GM19025 (cell line): ENCODE measurements around the gene GRK5.
"Not testable (repeated sequence)": the region's sequence is repeated elsewhere in the genome, so short reads cannot be mapped to it uniquely, and the experiment has no call there.

ENCODE experiments used
- ATAC-seq: cut with Tn5 transposase; IDR thresholded peaks from one replicate; pipeline ENCODE4 v1.9.1; 2021; ENCODE audit warnings: mild to moderate bottlenecking, low read depth, moderate library complexity; ENCODE audit not compliant: unreplicated experiment

GRK5 gene

GRCh38 chr10:119461380-119461779 is 254.0 kb downstream of the GRK5 start:
- no peak for ATAC-seq

- peak; percentile 60 for ATAC-seq
Observed at GRCh38 chr10:119461923-119462322, 254.6 kb downstream of the GRK5 start.

GRCh38 chr10:119462773-119463172 is 255.4 kb downstream of the GRK5 start:
- ATAC-seq, result no peak

DNA sequence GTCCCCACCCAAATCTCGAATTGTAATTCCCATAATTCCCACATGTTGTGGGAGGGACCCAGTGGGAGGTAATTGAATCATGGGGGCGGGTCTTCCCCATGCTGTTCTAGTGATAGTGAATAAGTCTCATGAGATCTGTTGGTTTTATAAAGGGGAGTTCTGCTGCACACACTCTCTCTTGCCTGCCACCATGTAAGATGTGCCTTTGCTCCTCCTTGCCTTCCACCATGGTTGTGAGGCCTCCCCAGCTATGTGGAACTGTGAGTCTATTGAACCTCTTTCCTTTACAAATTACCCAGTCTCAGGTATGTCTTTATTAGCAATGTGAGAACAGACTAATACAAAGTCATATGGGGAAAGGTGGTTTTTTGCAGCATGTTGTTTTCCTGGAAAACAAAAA is 255.8 kb downstream of the GRK5 start:
- not testable (repeated sequence) for ATAC-seq

GRCh38 chr10:119465085-119465484 is 257.7 kb downstream of the GRK5 start:
- ATAC-seq, result no peak

DNA sequence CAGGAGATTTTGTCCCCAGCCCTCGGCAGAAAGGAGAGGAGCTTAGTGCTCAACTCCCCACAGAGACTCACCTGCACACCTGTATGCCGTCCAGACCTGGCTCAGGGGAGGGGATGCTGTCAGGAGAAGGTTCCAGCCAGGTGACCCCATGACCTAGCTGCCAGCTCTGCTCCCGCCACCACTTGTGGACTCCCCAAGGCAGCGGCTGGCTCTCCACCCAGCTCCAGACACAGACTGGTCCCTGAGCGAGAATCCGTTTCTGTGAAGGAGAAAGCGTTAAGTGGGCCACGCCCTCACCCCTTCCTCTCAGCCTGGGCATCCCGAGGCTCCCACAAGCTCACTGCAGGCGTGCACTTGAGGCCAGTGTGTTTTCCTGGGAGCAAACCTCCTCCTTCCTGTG is 258.7 kb downstream of the GRK5 start:
- no peak for ATAC-seq

GRCh38 chr10:119466655-119467054 is 259.3 kb downstream of the GRK5 start:
- ATAC-seq, result no peak

- ATAC-seq, result no peak
Observed at GRCh38 chr10:119468542-119469324, 261.4 kb downstream of the GRK5 start.

DNA sequence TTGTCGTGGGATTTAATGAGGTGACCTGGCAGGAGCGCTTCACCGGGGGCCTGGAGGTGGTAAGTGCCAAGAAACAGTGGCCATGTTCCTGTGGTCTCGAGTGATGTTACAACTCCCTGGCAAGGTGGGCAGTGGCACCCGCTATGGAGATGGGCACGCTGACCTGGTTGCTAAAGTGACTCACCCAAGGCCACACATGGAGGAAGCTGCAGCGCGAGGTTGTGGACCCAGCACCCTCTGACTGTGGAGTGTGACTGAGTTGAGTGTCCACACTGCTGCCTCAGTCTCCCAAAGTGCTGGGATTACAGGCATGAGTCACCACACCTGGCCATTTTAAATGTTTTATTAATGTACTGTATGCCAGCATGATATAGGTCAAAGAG is 261.9 kb downstream of the GRK5 start:
- no peak for ATAC-seq

DNA sequence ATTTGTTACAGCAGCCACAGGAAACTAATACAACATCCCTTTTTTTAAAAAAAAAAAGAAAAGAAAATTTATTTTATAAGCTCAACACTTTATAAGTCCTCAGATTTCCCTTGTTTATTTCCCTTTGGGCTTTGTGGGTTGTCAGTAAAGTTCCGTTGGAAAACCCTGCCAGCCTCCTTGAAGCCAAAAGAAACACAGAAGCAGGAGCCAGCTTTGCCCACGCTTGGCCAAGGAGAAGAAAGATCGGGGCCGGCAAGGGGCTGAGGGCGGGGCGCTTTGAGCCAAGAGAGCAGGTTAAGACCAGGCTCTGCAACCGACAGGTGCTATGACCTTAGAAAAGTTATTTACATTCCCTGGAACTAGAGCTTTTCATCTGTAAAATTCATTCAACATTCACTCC is 262.5 kb downstream of the GRK5 start:
- no peak for ATAC-seq

- ATAC-seq, result no peak
Observed at GRCh38 chr10:119470920-119471702, 263.7 kb downstream of the GRK5 start.

DNA sequence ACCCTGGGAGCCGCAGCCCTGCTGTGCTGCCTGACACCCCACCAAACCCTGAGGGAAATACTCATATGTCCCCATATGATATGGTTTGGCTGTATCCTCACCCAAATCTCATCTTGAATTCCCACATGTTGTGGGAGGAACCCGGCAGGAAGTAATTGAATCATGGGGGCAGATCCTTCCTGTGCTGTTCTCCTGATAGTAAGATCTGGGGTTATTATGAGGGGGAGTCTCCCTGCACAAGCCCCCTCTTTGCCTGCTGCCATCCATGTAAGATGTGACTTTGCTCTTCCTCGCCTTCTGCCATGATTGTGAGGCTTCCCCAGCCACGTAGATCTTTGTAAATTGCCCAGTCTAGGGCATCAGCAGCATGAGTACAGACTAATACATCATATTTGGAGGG is 266.4 kb downstream of the GRK5 start:
- no peak for ATAC-seq

- ATAC-seq, result no peak
Observed at GRCh38 chr10:119474606-119475005, 267.2 kb downstream of the GRK5 start.

- peak; percentile 68 for ATAC-seq
Observed at GRCh38 chr10:119477444-119477843, 270.1 kb downstream of the GRK5 start.

GRCh38 chr10:119478111-119478802 is 270.9 kb downstream of the GRK5 start:
- ATAC-seq, result peak; percentile 80

DNA sequence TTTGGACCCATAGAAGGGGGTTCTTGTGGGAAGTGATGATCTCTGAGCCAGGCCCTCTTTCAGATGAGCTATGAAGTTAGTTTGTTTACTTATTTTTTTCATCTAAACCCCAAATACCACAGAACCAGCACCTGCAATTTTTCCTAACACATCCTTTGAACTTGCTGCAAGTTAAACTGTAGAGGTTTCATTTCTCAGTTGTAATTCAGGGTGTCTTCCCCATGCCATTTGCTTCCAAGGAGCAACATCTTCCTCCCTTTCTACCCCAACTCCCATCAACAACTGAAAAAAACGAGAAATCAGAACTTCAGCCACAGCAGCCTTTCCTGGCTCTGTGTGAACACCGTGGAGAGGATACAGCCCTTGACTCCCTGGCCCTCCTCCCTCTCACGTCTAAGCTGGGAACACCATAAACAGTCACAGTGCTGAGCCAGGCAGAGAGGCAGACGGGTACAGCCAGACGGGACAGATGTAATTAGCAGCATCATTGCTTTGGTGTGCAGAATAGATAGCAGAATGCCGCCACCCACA is 271.5 kb downstream of the GRK5 start:
- ATAC-seq, result no peak

- no peak for ATAC-seq
Observed at GRCh38 chr10:119479532-119479931, 272.2 kb downstream of the GRK5 start.

DNA sequence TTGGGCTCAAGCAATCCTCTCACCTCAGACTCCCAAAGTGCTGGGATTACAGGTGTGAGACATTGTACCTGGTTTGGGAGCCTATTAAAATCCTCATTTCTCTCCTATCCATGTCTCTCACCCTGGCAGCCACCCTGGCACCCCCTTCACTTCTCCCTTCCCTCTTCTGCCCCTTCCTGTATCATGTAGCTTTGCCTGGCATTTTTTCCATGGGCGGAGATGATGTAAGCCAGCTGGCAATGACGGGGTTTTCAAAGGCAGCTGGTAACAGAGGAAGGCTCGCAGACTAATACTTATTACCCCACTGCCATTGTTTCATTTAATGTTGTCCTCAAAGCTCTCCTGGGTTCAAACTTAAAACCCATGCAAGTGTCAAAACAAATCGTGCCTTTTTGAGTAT is 273.3 kb downstream of the GRK5 start:
- no peak for ATAC-seq

DNA sequence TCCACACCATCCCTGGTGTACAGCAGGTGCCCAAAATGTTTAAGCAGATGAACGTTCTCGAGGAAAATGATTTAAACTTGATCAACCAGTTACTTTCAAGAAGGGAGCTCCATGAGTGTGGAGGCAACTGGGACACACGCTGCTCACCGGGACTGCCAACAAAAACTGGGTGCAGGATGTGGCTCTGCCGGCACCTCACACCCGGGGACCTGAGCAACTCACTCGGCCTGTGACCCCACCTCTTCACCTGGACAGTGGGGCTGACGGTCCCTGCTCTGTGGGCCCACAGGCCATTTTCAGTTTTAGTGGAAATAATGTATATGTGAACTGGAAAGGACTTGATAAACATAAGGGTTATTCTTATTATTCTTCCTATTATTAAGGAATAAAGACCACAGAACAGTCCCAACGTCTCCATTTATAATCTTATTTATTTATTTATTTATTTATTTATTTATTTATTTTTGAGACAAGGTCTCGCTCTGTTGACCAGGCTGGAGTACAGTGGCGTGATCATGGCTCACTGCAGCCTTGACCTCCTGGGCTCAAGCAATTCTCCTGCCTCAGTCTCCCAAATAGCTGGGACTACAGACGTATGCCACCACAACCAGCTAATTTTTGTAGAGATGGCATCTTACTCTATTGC is 274.5 kb downstream of the GRK5 start:
- ATAC-seq, result no peak

GRCh38 chr10:119483001-119483400 is 275.6 kb downstream of the GRK5 start:
- no peak for ATAC-seq

DNA sequence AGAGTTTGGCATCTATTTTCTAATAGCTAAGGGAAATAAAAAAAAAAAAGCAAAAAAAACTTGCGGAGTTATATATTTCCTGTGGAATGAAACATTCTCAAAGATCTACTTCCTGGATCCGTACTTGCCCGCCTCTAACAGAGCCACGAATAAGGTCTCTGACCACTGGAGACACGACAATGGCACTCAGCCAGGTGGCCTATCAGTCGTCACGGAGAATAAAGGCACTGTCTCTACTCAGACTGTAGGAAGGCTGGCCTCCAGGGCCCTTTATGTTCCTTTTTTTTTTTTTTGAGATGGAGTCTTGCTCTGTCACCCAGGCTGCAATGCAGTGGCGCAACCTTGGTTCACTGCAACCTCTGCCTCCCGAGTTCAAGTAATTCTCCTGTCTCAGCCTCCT is 276.5 kb downstream of the GRK5 start:
- no peak for ATAC-seq
